H9 (cell line): ENCODE data around the gene MAP3K7CL. TPM values are rescaled to one million over a fixed set of nuclear protein-coding genes. Genes with fewer than 3 reads are reported as not detected.

Experiments used
- DNase-seq: peaks from one replicate; pipeline ENCODE4 v3.0.0-alpha.2; 2017
- H2AFZ ChIP-seq: one replicate; pipeline ENCODE4 v1.6.1; 2013; ENCODE audit warnings: mild to moderate bottlenecking, low read length, control low read depth, moderate library complexity
- H2AK5ac ChIP-seq: 2 replicates; pipeline ENCODE4 v1.6.1; 2013; ENCODE audit warnings: low read length, control low read depth, mixed read lengths; ENCODE audit not compliant: insufficient read length
- H2BK120ac ChIP-seq: one replicate; pipeline ENCODE4 v1.6.1; 2013; ENCODE audit warnings: low read depth, mild to moderate bottlenecking, low read length, control low read depth, inconsistent platforms; ENCODE audit not compliant: poor library complexity, severe bottlenecking
- H2BK12ac ChIP-seq: 2 replicates; pipeline ENCODE4 v1.6.1; 2013; ENCODE audit warnings: low read length, control low read depth, mixed read lengths, low read depth; ENCODE audit not compliant: insufficient read length
- H2BK15ac ChIP-seq: 2 replicates; pipeline ENCODE4 v1.6.1; 2013; ENCODE audit warnings: low read depth, low read length, control low read depth
- H2BK20ac ChIP-seq: one replicate; pipeline ENCODE4 v1.6.1; 2013; ENCODE audit warnings: low read depth, mild to moderate bottlenecking, low read length, control low read depth, inconsistent platforms; ENCODE audit not compliant: poor library complexity, severe bottlenecking
- H2BK5ac ChIP-seq: 2 replicates; pipeline ENCODE4 v1.6.1; 2013; ENCODE audit warnings: low read length, control low read depth, mixed read lengths; ENCODE audit not compliant: insufficient read length
- H3K14ac ChIP-seq: 2 replicates; pipeline ENCODE4 v1.6.1; 2013; ENCODE audit warnings: low read length, control low read depth; ENCODE audit not compliant: insufficient read depth
- H3K18ac ChIP-seq: 2 replicates; pipeline ENCODE4 v1.6.1; 2013; ENCODE audit warnings: low read depth, mild to moderate bottlenecking, mixed read lengths, low read length, control low read depth; ENCODE audit not compliant: insufficient read length
- H3K23ac ChIP-seq: 2 replicates; pipeline ENCODE4 v1.6.1; 2013; ENCODE audit warnings: low read length, control low read depth, mixed read lengths, low read depth; ENCODE audit not compliant: insufficient read length
- H3K23me2 ChIP-seq: 2 replicates; pipeline ENCODE4 v1.6.1; 2013; ENCODE audit warnings: low read depth, mild to moderate bottlenecking, mixed read lengths, low read length, control low read depth; ENCODE audit not compliant: insufficient read length, poor library complexity, severe bottlenecking
- H3K27ac ChIP-seq: 2 replicates; pipeline ENCODE4 v1.5.1; 2013; ENCODE audit warnings: low read length, control low read depth, mixed read lengths, low read depth; ENCODE audit not compliant: insufficient read length
- H3K27me3 ChIP-seq: 2 replicates; pipeline ENCODE4 v1.6.1; 2013; ENCODE audit warnings: low read length, control low read depth, inconsistent platforms; ENCODE audit not compliant: insufficient read depth
- H3K4ac ChIP-seq: 2 replicates; pipeline ENCODE4 v1.6.1; 2013; ENCODE audit warnings: low read depth, mild to moderate bottlenecking, control low read depth, inconsistent platforms, low read length, moderate library complexity
- H3K4me1 ChIP-seq: 2 replicates; pipeline ENCODE4 v1.6.1; 2013; ENCODE audit warnings: low read length, control low read depth, inconsistent platforms; ENCODE audit not compliant: insufficient read depth
- H3K4me2 ChIP-seq: 2 replicates; pipeline ENCODE4 v1.6.1; 2013; ENCODE audit warnings: low read length, control low read depth, mixed read lengths; ENCODE audit not compliant: insufficient read length, insufficient read depth
- H3K56ac ChIP-seq: 2 replicates; pipeline ENCODE4 v1.6.1; 2013; ENCODE audit warnings: low read depth, mild to moderate bottlenecking, mixed read lengths, low read length, control low read depth; ENCODE audit not compliant: insufficient read length
- H3K79me1 ChIP-seq: 2 replicates; pipeline ENCODE4 v1.6.1; 2013; ENCODE audit warnings: low read depth, mild to moderate bottlenecking, moderate library complexity, low read length, control low read depth, inconsistent platforms; ENCODE audit not compliant: insufficient read depth, poor library complexity, severe bottlenecking
- H3K79me2 ChIP-seq: 2 replicates; pipeline ENCODE4 v1.6.1; 2013; ENCODE audit warnings: low read length, control low read depth, inconsistent platforms; ENCODE audit not compliant: insufficient read depth
- H3K9ac ChIP-seq: 2 replicates; pipeline ENCODE4 v1.6.1; 2013; ENCODE audit warnings: low read length, control low read depth, mixed read lengths; ENCODE audit not compliant: insufficient read length; ENCODE audit errors: extremely low read depth
- H3K9me3 ChIP-seq: one replicate; pipeline ENCODE4 v1.6.1; 2013; ENCODE audit warnings: low read depth, low read length, inconsistent platforms; ENCODE audit not compliant: control insufficient read depth
- H3T11ph ChIP-seq: one replicate; pipeline ENCODE4 v1.6.1; 2013; ENCODE audit warnings: mild to moderate bottlenecking, low read length, control low read depth, inconsistent platforms
- H4K20me1 ChIP-seq: one replicate; pipeline ENCODE4 v1.6.1; 2013; ENCODE audit not compliant: control insufficient read depth, insufficient read length, insufficient read depth
- H4K5ac ChIP-seq: 2 replicates; pipeline ENCODE4 v1.6.1; 2013; ENCODE audit warnings: low read depth, mild to moderate bottlenecking, mixed read lengths, low read length, control low read depth; ENCODE audit not compliant: insufficient read length
- H4K8ac ChIP-seq: replicated peaks from 2 replicates; pipeline ENCODE4 v1.6.1; 2013; ENCODE audit warnings: low read length, control low read depth, mixed read lengths, low read depth; ENCODE audit not compliant: insufficient read length
- H4K91ac ChIP-seq: 2 replicates; pipeline ENCODE4 v1.6.1; 2013; ENCODE audit warnings: low read depth, mild to moderate bottlenecking, moderate library complexity, mixed read lengths, low read length, control low read depth; ENCODE audit not compliant: insufficient read length
- H3K27ac Mint-ChIP-seq, 3 experiments: 2 replicates in 2 of 3; 3 replicates in 1 of 3; pipeline ENCODE4 v1.8.0; 2020 to 2021; ENCODE audit warnings: mixed read lengths in 3 of 3, mild to moderate bottlenecking in 1 of 3, moderate library complexity in 1 of 3
- H3K27me3 Mint-ChIP-seq: 2 replicates; pipeline ENCODE4 v1.8.0; 2021; ENCODE audit warnings: low read depth, mild to moderate bottlenecking, moderate library complexity, mixed read lengths
- H3K36me3 Mint-ChIP-seq, 3 experiments: 2 replicates in 2 of 3; 3 replicates in 1 of 3; pipeline ENCODE4 v1.8.0; 2020 to 2021; ENCODE audit warnings: low read depth in 3 of 3, mixed read lengths in 3 of 3; ENCODE audit not compliant: insufficient read depth in 1 of 3
- H3K4me1 Mint-ChIP-seq, 2 experiments: 2 replicates each; pipeline ENCODE4 v1.8.0; 2020; ENCODE audit warnings: mixed read lengths in 2 of 2
- H3K4me3 Mint-ChIP-seq, 2 experiments: 2 replicates in 1 of 2; 3 replicates in 1 of 2; pipeline ENCODE4 v1.8.0; 2020 to 2021; ENCODE audit warnings: mild to moderate bottlenecking in 2 of 2, mixed read lengths in 2 of 2, moderate library complexity in 1 of 2
- H3K9me3 Mint-ChIP-seq, 2 experiments: 2 replicates in 1 of 2; 3 replicates in 1 of 2; pipeline ENCODE4 v1.8.0; 2020; ENCODE audit warnings: mild to moderate bottlenecking in 2 of 2, mixed read lengths in 2 of 2, moderate library complexity in 1 of 2
- WGBS: extraction: QIAGEN DNeasy Blood & Tissue Kit; methylation state at CpG from one replicate; pipeline ENCODE4 v1.1.7; 2013; ENCODE audit warnings: missing lambda C conversion rate, low lambda C conversion rate, mixed read lengths; ENCODE audit not compliant: insufficient read length; ENCODE audit errors: extremely low coverage; 5-methylcytosine and 5-hydroxymethylcytosine counted together
- total RNA-seq: library from RNA; stranded (reverse); gene quantifications from 2 replicates; pipeline ENCODE4 v1.2.1, GENCODE V29; 2021
- TF ChIP-seq, protein P1 (sequence below): fragments of 200-600 bp; sonication (generic); conservative IDR thresholded peaks from 3 replicates; pipeline ENCODE4 v1.8.0; 2021; ENCODE audit warnings: antibody characterized with exemption, mild to moderate bottlenecking

Gene MAP3K7CL
- total RNA-seq, 1 experiment from 2014 or later: not detected

DNA sequence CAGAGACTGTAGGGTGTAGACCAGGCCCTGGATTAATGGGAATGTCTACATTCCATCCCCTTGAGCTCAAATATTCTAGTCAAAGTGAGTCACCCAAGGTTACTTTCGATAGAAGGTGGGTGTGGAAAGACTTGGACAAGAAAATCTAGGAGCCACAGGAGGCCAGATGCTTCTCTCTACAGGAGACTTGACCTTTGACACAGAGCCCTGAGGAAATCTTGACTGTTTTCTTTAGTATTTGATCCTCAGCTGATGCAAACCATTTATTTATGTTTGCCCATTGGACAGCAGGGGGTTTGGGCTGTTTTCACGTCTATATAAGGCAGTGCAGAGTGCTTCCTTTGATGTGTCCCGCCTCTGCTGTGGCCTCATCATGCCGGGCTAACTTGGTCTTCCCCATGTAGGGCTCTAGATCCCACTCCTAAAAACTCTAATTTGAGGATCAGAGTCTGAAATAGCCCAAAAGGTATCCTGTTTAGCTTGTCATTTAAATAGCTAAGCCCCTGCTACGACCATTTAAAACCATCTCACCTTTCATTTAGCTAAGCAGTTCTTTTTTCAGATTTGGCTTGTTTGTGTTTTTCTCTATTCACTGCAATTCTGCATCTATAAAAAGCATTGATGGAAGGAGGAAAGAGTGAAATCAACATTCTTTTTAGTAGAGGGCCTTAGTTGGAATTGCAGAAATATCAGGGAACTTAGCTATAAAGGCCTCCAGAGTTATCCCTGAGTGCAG lies 15.5 kb upstream of the MAP3K7CL start:
- TF ChIP-seq, protein P1, sequence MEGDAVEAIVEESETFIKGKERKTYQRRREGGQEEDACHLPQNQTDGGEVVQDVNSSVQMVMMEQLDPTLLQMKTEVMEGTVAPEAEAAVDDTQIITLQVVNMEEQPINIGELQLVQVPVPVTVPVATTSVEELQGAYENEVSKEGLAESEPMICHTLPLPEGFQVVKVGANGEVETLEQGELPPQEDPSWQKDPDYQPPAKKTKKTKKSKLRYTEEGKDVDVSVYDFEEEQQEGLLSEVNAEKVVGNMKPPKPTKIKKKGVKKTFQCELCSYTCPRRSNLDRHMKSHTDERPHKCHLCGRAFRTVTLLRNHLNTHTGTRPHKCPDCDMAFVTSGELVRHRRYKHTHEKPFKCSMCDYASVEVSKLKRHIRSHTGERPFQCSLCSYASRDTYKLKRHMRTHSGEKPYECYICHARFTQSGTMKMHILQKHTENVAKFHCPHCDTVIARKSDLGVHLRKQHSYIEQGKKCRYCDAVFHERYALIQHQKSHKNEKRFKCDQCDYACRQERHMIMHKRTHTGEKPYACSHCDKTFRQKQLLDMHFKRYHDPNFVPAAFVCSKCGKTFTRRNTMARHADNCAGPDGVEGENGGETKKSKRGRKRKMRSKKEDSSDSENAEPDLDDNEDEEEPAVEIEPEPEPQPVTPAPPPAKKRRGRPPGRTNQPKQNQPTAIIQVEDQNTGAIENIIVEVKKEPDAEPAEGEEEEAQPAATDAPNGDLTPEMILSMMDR: no peak
- no peak overlapping the region for H3K9ac ChIP-seq
- H3K27ac Mint-ChIP-seq: peak overlapping the region in 1 of 3 experiments; percentile 15; a peak in 2 of 7 replicates
- H4K91ac ChIP-seq: no peak overlapping the region
- H2BK12ac ChIP-seq: no peak overlapping the region
- no peak overlapping the region for H2BK120ac ChIP-seq
- no peak overlapping the region for H3K14ac ChIP-seq
- no peak overlapping the region for H3K23ac ChIP-seq
- H3K27ac ChIP-seq: no peak overlapping the region
- peak overlapping the region; percentile 20; the same call in 1 of the 2 replicates for H3K4ac ChIP-seq
- no peak overlapping the region for H2AFZ ChIP-seq
- WGBS: no CpG with 5 or more reads among the region's 5 CpGs
- no peak overlapping the region for H3K4me3 Mint-ChIP-seq
- H3K4me2 ChIP-seq: no peak overlapping the region
- H4K20me1 ChIP-seq: no peaks in the 10 kb centered on the region
- no peaks in the 10 kb centered on the region for H3K79me2 ChIP-seq
- H3K36me3 Mint-ChIP-seq: peaks cover 0 to 5% (median 0%) of the 10 kb centered on the region in 3 experiments; a peak in 2 of 7 replicates
- H2AK5ac ChIP-seq: no peak overlapping the region
- no peak overlapping the region for H3K56ac ChIP-seq
- H3T11ph ChIP-seq: no peak overlapping the region
- no peaks in the 10 kb centered on the region for H3K27me3 Mint-ChIP-seq
- no peaks in the 10 kb centered on the region for H3K9me3 ChIP-seq
- H3K79me1 ChIP-seq: no peaks in the 10 kb centered on the region
- no peaks in the 10 kb centered on the region for H3K23me2 ChIP-seq
- H3K9me3 Mint-ChIP-seq: no peaks in the 10 kb centered on the region; a peak in 1 of 5 replicates
- H4K5ac ChIP-seq: no peak overlapping the region
- H3K4me1 Mint-ChIP-seq: peaks cover 16 to 30% of the 10 kb centered on the region in 2 experiments
- H3K18ac ChIP-seq: peak overlapping the region; percentile 25
- H3K27me3 ChIP-seq: no peaks in the 10 kb centered on the region
- no peaks in the 10 kb centered on the region for H3K4me1 ChIP-seq
- no peak overlapping the region for H4K8ac ChIP-seq
- peak overlapping the region; percentile 50 for H2BK20ac ChIP-seq
- no peak overlapping the region for H2BK15ac ChIP-seq
- DNase-seq: no peak
- H2BK5ac ChIP-seq: no peak overlapping the region
